Measurements from ENCODE around the gene FRAS1.
"Not testable (repeated sequence)": the region's sequence is repeated elsewhere in the genome, so short reads cannot be mapped to it uniquely, and the experiment has no call there.

Gene FRAS1

DNA sequence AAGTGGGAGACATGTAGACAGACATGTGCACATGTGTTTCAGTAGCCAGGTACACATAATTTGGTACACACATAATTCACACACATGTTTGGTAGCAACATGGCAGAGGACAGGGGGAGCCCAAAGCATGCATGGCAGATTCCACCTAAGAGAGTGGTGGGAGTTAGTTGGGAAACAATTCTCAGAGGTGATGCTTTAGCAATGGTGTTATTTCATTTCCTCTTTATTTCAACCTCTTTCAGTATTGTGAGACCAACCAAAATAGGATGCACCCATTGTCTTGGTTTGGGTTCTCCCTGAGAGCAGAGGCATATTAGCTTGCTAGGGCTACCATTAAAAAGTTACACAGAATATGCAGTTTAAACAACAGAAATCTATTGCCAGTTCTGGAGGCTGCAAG lies 402.2 kb downstream of the FRAS1 start:
- TF ChIP-seq CTCF (IDR thresholded peaks at IDR 0.05; ENCODE audit: low read depth, low read length, missing control alignments), result no peak
- no peak for DNase-seq (ENCODE audit: extremely low read depth, low read depth)
- H3K4me3 ChIP-seq (replicated peaks; ENCODE audit: low read depth, low read length), result no peak overlapping the region

GRCh38 chr4:78460368-78460767 lies 403.2 kb downstream of the FRAS1 start:
- H3K4me3 ChIP-seq (replicated peaks; ENCODE audit: low read depth, low read length), result no peak overlapping the region
- TF ChIP-seq CTCF (IDR thresholded peaks at IDR 0.05; ENCODE audit: low read depth, low read length, missing control alignments), result no peak
- DNase-seq (ENCODE audit: extremely low read depth, low read depth), result no peak

- DNase-seq (ENCODE audit: extremely low read depth, low read depth), result no peak
- no peak overlapping the region for H3K4me3 ChIP-seq (replicated peaks; ENCODE audit: low read depth, low read length)
- TF ChIP-seq CTCF (IDR thresholded peaks at IDR 0.05; ENCODE audit: low read depth, low read length, missing control alignments), result no peak
Observed at GRCh38 chr4:78464265-78464664, 407.1 kb downstream of the FRAS1 start.

DNA sequence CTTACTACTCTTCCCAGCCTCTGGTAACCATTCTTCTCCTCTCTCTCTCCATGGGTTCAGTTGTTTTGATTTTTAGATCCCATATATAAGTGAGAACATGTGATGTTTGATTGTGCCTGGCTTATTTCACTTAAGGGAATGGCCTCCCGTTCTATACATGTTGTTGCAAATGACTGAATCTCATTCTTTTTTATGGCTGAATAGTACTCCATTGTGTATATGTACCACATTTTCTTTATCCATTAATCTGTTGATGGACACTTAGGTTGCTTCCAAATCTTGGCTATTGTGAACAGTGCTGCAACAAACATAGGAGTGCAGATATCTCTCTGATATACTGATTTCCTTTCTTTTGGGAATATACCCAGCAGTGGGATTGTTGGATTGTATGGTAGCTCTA lies 410.1 kb downstream of the FRAS1 start:
- not testable (repeated sequence) for H3K4me3 ChIP-seq (replicated peaks; ENCODE audit: low read depth, low read length); DNase-seq (ENCODE audit: extremely low read depth, low read depth)

- DNase-seq (ENCODE audit: extremely low read depth, low read depth), result no peak
- TF ChIP-seq CTCF (IDR thresholded peaks at IDR 0.05; ENCODE audit: low read depth, low read length, missing control alignments), result no peak
- H3K4me3 ChIP-seq (replicated peaks; ENCODE audit: low read depth, low read length), result no peak overlapping the region
Observed at GRCh38 chr4:78468272-78468671, 411.1 kb downstream of the FRAS1 start.

- no peak overlapping the region for H3K4me3 ChIP-seq (replicated peaks; ENCODE audit: low read depth, low read length)
- DNase-seq (ENCODE audit: extremely low read depth, low read depth), result no peak
- no peak for TF ChIP-seq CTCF (IDR thresholded peaks at IDR 0.05; ENCODE audit: low read depth, low read length, missing control alignments)
Observed at GRCh38 chr4:78476108-78476704, 419.1 kb downstream of the FRAS1 start.

GRCh38 chr4:78477276-78477675 lies 420.2 kb downstream of the FRAS1 start:
- TF ChIP-seq CTCF (IDR thresholded peaks at IDR 0.05; ENCODE audit: low read depth, low read length, missing control alignments), result no peak
- DNase-seq (ENCODE audit: extremely low read depth, low read depth), result no peak
- no peak overlapping the region for H3K4me3 ChIP-seq (replicated peaks; ENCODE audit: low read depth, low read length)

Data from HFF-Myc (cell line).